ENCODE measurements around the gene MBD3L4. TPM values are rescaled to one million over a fixed set of nuclear protein-coding genes. Genes with fewer than 3 reads are reported as not detected.

MBD3L4 gene
- total and polyA plus RNA-seq, 4 donors: not detected

GRCh38 chr19:7072541-7072940, 32.6 kb upstream of the MBD3L4 start:
- Histone ChIP-seq H3K4me3 (ENCODE audit: low read depth in 1 of 3, low read length in 3 of 3) (peak overlapping the region in 1 of 3 donors; percentile 16), H3K9ac (ENCODE audit: low read depth in 1 of 2, low read length in 2 of 2) (no peak overlapping the region), H3K9me3 (ENCODE audit: control insufficient read depth in 4 of 4, low read length in 3 of 4) (peaks cover 3 to 37% (median 18%) of the 10 kb centered on the region in 4 donors), H3K36me3 (ENCODE audit: control insufficient read depth in 4 of 4, insufficient read depth in 3 of 4, low read depth in 1 of 4, low read length in 3 of 4) (peaks cover 39 to 53% (median 46%) of the 10 kb centered on the region in 4 donors), H3K4me1 (ENCODE audit: control insufficient read depth in 4 of 4, insufficient read depth in 4 of 4, low read length in 3 of 4) (peaks cover 4 to 9% (median 8%) of the 10 kb centered on the region in 4 donors), H3K27ac (ENCODE audit: low read depth in 1 of 2, low read length in 2 of 2) (no peak overlapping the region), H3K27me3 (ENCODE audit: control insufficient read depth in 4 of 4, insufficient read depth in 4 of 4, low read length in 3 of 4) (no peaks in the 10 kb centered on the region)
- TF ChIP-seq HNF4A (conservative IDR thresholded peaks at IDR 0.05) (no peak), FOXA1 (IDR thresholded peaks at IDR 0.05) (no peak), EGR1 (IDR thresholded peaks at IDR 0.05; ENCODE audit: low read depth in 2 of 2) (no peak), SP1 (IDR thresholded peaks at IDR 0.05) (no peak), ZBTB33 (IDR thresholded peaks at IDR 0.05) (no peak), YY1 (IDR thresholded peaks at IDR 0.05) (no peak), RAD21 (IDR thresholded peaks at IDR 0.05) (no peak), NR2F2 (IDR thresholded peaks at IDR 0.05) (no peak), RXRA (IDR thresholded peaks at IDR 0.05) (no peak), MAX (IDR thresholded peaks at IDR 0.05) (no peak), FOXA2 (IDR thresholded peaks at IDR 0.05) (no peak), HNF4G (IDR thresholded peaks at IDR 0.05) (no peak), GABPA (IDR thresholded peaks at IDR 0.05 in 1 of 2, conservative IDR thresholded peaks at IDR 0.05 in 1 of 2) (no peak), CTCF (IDR thresholded peaks at IDR 0.05; ENCODE audit: low read depth, low read length, missing input control) (no peak), TAF1 (conservative IDR thresholded peaks at IDR 0.05) (no peak)
- DNase-seq (ENCODE audit: low spot score): no peak
- WGBS: 90% methylated on average over 6 of the region's 6 CpGs

GRCh38 chr19:7069904-7070226, 29.9 kb upstream of the MBD3L4 start:
- WGBS: under 1% methylated on average over 12 of the region's 12 CpGs
- Histone ChIP-seq H3K27ac (ENCODE audit: low read depth in 1 of 2, low read length in 2 of 2) (peak overlapping the region; percentile 74 to 83), H3K27me3 (ENCODE audit: control insufficient read depth in 4 of 4, insufficient read depth in 4 of 4, low read length in 3 of 4) (no peaks in the 10 kb centered on the region), H3K4me3 (ENCODE audit: low read depth in 1 of 3, low read length in 3 of 3) (peak overlapping the region; percentile 66 to 88 (median 81)), H3K9ac (ENCODE audit: low read depth in 1 of 2, low read length in 2 of 2) (peak overlapping the region; percentile 56 to 57), H3K36me3 (ENCODE audit: control insufficient read depth in 4 of 4, insufficient read depth in 3 of 4, low read depth in 1 of 4, low read length in 3 of 4) (peaks cover 16 to 26% (median 19%) of the 10 kb centered on the region in 4 donors), H3K9me3 (ENCODE audit: control insufficient read depth in 4 of 4, low read length in 3 of 4) (peaks cover 0 to 10% (median 2%) of the 10 kb centered on the region in 4 donors), H3K4me1 (ENCODE audit: control insufficient read depth in 4 of 4, insufficient read depth in 4 of 4, low read length in 3 of 4) (peaks cover 4 to 9% (median 8%) of the 10 kb centered on the region in 4 donors)
- TF ChIP-seq ZBTB33 (IDR thresholded peaks at IDR 0.05): no peak
- no peak for TF ChIP-seq GABPA (IDR thresholded peaks at IDR 0.05 in 1 of 2, conservative IDR thresholded peaks at IDR 0.05 in 1 of 2)
- TF ChIP-seq FOXA1 (IDR thresholded peaks at IDR 0.05): no peak
- no peak for TF ChIP-seq YY1 (IDR thresholded peaks at IDR 0.05)
- TF ChIP-seq HNF4A (conservative IDR thresholded peaks at IDR 0.05): no peak
- no peak for TF ChIP-seq NR2F2 (IDR thresholded peaks at IDR 0.05)
- TF ChIP-seq SP1 (IDR thresholded peaks at IDR 0.05): no peak
- TF ChIP-seq REST (IDR thresholded peaks at IDR 0.05): no peak
- no peak for TF ChIP-seq TAF1 (conservative IDR thresholded peaks at IDR 0.05)
- DNase-seq (ENCODE audit: low spot score): no peak

Data from liver (tissue), 9 donors.